Right lobe of liver (tissue), 6 donors: ENCODE measurements around the gene TMC5. TPM values are rescaled to one million over a fixed set of nuclear protein-coding genes. Genes with fewer than 3 reads are reported as not detected.

ENCODE experiments used
- ATAC-seq, 4 donors: fragments of 200-7000 bp; cut with Tn5 transposase; one replicate each; pipeline ENCODE4 v1.9.1; 2020; ENCODE audit warnings: mild to moderate bottlenecking in 4 of 4, moderate library complexity in 4 of 4
- DNase-seq, 3 donors: peaks; one replicate each; pipeline ENCODE4 v3.0.0-alpha.2; 2020
- H3K27ac ChIP-seq, 3 donors: fragments of 200-600 bp; one replicate each; pipeline ENCODE4 v1.8.0; 2022
- H3K27me3 ChIP-seq, 2 donors: fragments of 200-600 bp; one replicate each; pipeline ENCODE4 v1.8.0; 2022
- H3K36me3 ChIP-seq, 4 donors: fragments of 200-600 bp; sonication (generic) in 1 of 4; one replicate each; pipeline versions ENCODE4 v1.5.1 to v1.8.0; 2017 to 2022; ENCODE audit warnings: control low read depth in 1 of 4
- H3K4me1 ChIP-seq, 4 donors: fragments of 200-600 bp; sonication (generic) in 1 of 4; one replicate each; pipeline versions ENCODE4 v1.5.1 to v1.8.0; 2017 to 2022; ENCODE audit warnings: control low read depth in 1 of 4
- H3K4me3 ChIP-seq, 3 donors: fragments of 200-600 bp; one replicate each; pipeline ENCODE4 v1.8.0; 2022
- H3K9me3 ChIP-seq, 4 donors: fragments of 200-600 bp; sonication (generic) in 1 of 4; one replicate each; pipeline versions ENCODE4 v1.5.1 to v1.8.0; 2017 to 2022; ENCODE audit warnings: control low read depth in 1 of 4
- CTCF ChIP-seq, 4 donors: fragments of 200-600 bp in 3 of 4; fragments of 450-650 bp in 1 of 4; IDR thresholded peaks; one replicate each; pipeline versions ENCODE4 v1.5.1 to v1.8.0; 2016 to 2022; ENCODE audit warnings: antibody characterized with exemption in 4 of 4, mild to moderate bottlenecking in 2 of 4
- POLR2A ChIP-seq: fragments of 450-650 bp; IDR thresholded peaks from one replicate; pipeline ENCODE4 v1.6.1; 2017; ENCODE audit warnings: antibody characterized with exemption, mild to moderate bottlenecking
- WGBS: methylation state at CpG from one replicate; pipeline ENCODE4 v1.1.6; 2018; ENCODE audit warnings: low coverage, low lambda C conversion rate; ENCODE audit not compliant: insufficient coverage; ENCODE audit errors: missing lambda C conversion rate; 5-methylcytosine and 5-hydroxymethylcytosine counted together
- intact Hi-C, 2 donors: fragments of 100-400 bp; cut with DNase I; formaldehyde crosslinking; loops; one replicate each; pipeline versions ENCODE4 v1.11.2 to v1.14.1; 2022
- total RNA-seq, 6 experiments: library from RNA; depleted of rRNA in 2 of 6; stranded (reverse); fragments of >200 nt in 2 of 6; fragmentation: NEBNext Ultra II Directional in 3 of 6; extraction: Animal tissue kit (Norgen Biotek cat#: 25700) in 3 of 6; gene quantifications; one replicate each; pipeline versions ENCODE4 v1.1.0 to v1.2.4, GENCODE V29; 2016 to 2023
- donor health status: DM: no; HTN: yes; CAD: no.
- donor health status: DM: no; HTN: no; CAD: no.
- donor health status: DM: no; HTN: no; CAD: no.
- donor health status: DM: no; HTN: yes; CAD: no.
- donor health status: DM: no; HTN: yes; CAD: no.

Gene TMC5
- total RNA-seq, 6 experiments from 2014 or later: 0.43 to 3.4 (median 0.93) TPM; not detected in 1

DNA sequence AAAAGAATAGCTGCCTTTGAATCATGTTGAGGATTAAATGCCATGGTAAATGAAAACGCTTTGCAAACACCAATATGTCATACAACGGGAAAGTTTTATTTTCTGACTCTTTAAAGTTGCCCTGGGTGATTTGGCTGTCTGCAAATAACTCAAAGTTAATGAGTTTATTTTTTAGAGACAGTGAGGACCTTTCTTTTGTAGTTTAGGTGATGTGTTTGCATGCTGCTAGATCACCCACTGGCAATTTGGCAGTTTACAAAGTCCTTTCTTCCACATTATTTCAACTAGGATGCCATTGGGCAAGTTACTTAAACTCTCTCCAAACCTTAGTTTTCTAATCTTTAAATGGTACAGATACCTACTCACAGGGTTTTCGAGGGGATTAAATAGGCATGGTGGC lies 66.4 kb downstream of the TMC5 start:
- intact Hi-C loops: no loop called here
- peaks cover 0 to 13% (median 0%) of the 10 kb centered on the region in 4 donors for H3K4me1 ChIP-seq
- WGBS: 72% methylated on average over 3 of the region's 3 CpGs
- no peaks in the 10 kb centered on the region for H3K9me3 ChIP-seq
- no peaks in the 10 kb centered on the region for H3K27me3 ChIP-seq
- DNase-seq: no peak
- H3K27ac ChIP-seq: no peak overlapping the region
- TF ChIP-seq CTCF (IDR thresholded peaks at IDR 0.05): no peak
- TF ChIP-seq POLR2A: no peak
- H3K36me3 ChIP-seq: no peaks in the 10 kb centered on the region
- no peak for ATAC-seq
- H3K4me3 ChIP-seq: no peak overlapping the region

DNA sequence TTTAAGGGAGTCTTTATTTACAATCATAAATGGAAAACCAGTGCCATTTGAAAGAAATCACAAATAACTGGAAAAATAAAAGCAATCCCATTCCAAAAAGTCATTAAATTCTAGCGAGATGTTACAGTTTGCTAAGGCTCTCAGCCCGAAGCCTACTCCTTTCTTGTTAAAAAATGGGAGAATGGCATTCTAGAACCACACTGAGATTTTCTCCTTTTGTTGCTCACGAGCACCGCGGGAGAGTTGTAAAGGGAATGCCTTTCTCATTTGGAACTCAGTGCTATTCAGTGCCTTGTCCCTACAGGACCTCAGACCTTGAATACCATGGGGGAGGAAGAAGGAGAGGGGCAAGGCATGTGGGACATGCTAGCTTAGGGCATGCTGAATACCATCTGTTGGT lies 67.9 kb downstream of the TMC5 start:
- Histone ChIP-seq H3K27me3 (no peaks in the 10 kb centered on the region), H3K9me3 (no peaks in the 10 kb centered on the region), H3K27ac (no peak overlapping the region), H3K4me3 (no peak overlapping the region), H3K36me3 (no peaks in the 10 kb centered on the region), H3K4me1 (peaks cover 0 to 13% (median 0%) of the 10 kb centered on the region in 4 donors)
- 95% methylated on average over 5 of the region's 5 CpGs for WGBS
- intact Hi-C loops: no loop called here
- ATAC-seq (no peak), DNase-seq (no peak)
- TF ChIP-seq POLR2A (no peak), CTCF (IDR thresholded peaks at IDR 0.05) (no peak)

GRCh38 chr16:19486051-19486450 lies 68.4 kb downstream of the TMC5 start:
- Histone ChIP-seq H3K36me3 (no peaks in the 10 kb centered on the region), H3K4me1 (peaks cover 0 to 13% (median 0%) of the 10 kb centered on the region in 4 donors), H3K9me3 (no peaks in the 10 kb centered on the region), H3K27ac (no peak overlapping the region), H3K27me3 (no peaks in the 10 kb centered on the region), H3K4me3 (no peak overlapping the region)
- DNase-seq: no peak
- WGBS: 79% methylated on average over 3 of the region's 4 CpGs
- TF ChIP-seq CTCF (IDR thresholded peaks at IDR 0.05): no peak
- ATAC-seq: no peak
- intact Hi-C loops: no loop called here

- intact Hi-C loops: no loop called here
- Histone ChIP-seq H3K9me3 (no peaks in the 10 kb centered on the region), H3K4me3 (no peak overlapping the region), H3K4me1 (peaks cover 0 to 13% (median 0%) of the 10 kb centered on the region in 4 donors), H3K36me3 (no peaks in the 10 kb centered on the region), H3K27me3 (no peaks in the 10 kb centered on the region), H3K27ac (no peak overlapping the region)
- no peak for TF ChIP-seq POLR2A
- TF ChIP-seq CTCF (IDR thresholded peaks at IDR 0.05): peak in 1 of 4 donors; percentile 6
- ATAC-seq (peak in 1 of 4 donors; percentile 18), DNase-seq (no peak)
- 89% methylated on average over 8 of the region's 10 CpGs for WGBS
These were observed 69.2 kb downstream of the TMC5 start for GRCh38 chr16:19486750-19487325.
